ENCODE results near the gene RFX3.

Gene RFX3

GRCh38 chr9:3181049-3181953 lies 344.5 kb downstream of the RFX3 start (continued):
- TF ChIP-seq PRDM4 (tag by site-specific recombination; IDR thresholded peaks at IDR 0.05) = peak; percentile 99
- no peak for TF ChIP-seq KLF7 (tag by site-specific recombination; IDR thresholded peaks at IDR 0.05; ENCODE audit: borderline replicate concordance)
- TF ChIP-seq ZNF202 (tag by site-specific recombination; IDR thresholded peaks at IDR 0.05; ENCODE audit: borderline replicate concordance) = no peak
- no peak for TF ChIP-seq ZNF621 (tag by site-specific recombination; IDR thresholded peaks at IDR 0.05)
- 0 out of 2 replicates have a peak, but pooled peaks have one; percentile 20 for TF ChIP-seq ZNF580 (tag by site-specific recombination; IDR thresholded peaks at IDR 0.05)
- no peak for TF ChIP-seq ZNF148 (tag by site-specific recombination; IDR thresholded peaks at IDR 0.05; ENCODE audit: borderline replicate concordance)
- no peak for TF ChIP-seq MZF1 (tag by site-specific recombination; IDR thresholded peaks at IDR 0.05; ENCODE audit: borderline replicate concordance)

GRCh38 chr9:3180696-3181048 lies 345.1 kb downstream of the RFX3 start:
- POLR2A ChIA-PET = interaction anchor here (0.6 kb wide), 1 partner anchor 336 kb away, joined by 3 read pairs; no protein-coding TSS in a partner anchor
- Histone ChIP-seq H3K4me3 (ENCODE audit: low read depth, low read length) (peak overlapping the region; percentile 44), H3K9me3 (ENCODE audit: control insufficient read depth, insufficient read depth, low read depth, low read length) (no peaks in the 10 kb centered on the region), H3K27ac (ENCODE audit: extremely low read depth, low read depth, low read length) (no peak overlapping the region), H3K4me1 (ENCODE audit: control insufficient read depth, insufficient read depth, low read length) (no peaks in the 10 kb centered on the region), H3K36me3 (ENCODE audit: control insufficient read depth in 2 of 2, insufficient read depth in 1 of 2, low read length in 2 of 2) (no peaks in the 10 kb centered on the region)
- CTCF ChIA-PET = interaction anchor here (0.6 to 5.8 kb wide), 8 partner anchors 11 to 322 kb away, joined by 3 to 82 read pairs (median 13); no protein-coding TSS in a partner anchor
- TF ChIP-seq TSHZ1 (tag by site-specific recombination; IDR thresholded peaks at IDR 0.05; ENCODE audit: borderline replicate concordance) = no peak
- TF ChIP-seq TRIM28 (IDR thresholded peaks at IDR 0.05; ENCODE audit: borderline replicate concordance, low read length) = no peak
- no peak for TF ChIP-seq ZNF449 (tag by site-specific recombination; IDR thresholded peaks at IDR 0.05)
- no peak for TF ChIP-seq ZNF155 (tag by site-specific recombination; IDR thresholded peaks at IDR 0.05)
- TF ChIP-seq ZNF10 (tag by site-specific recombination; IDR thresholded peaks at IDR 0.05) = no peak
- no peak for TF ChIP-seq PRDM6 (tag by site-specific recombination; IDR thresholded peaks at IDR 0.05)
- TF ChIP-seq PBX3 (CRISPR knock-in tag; IDR thresholded peaks at IDR 0.05) = no peak
- TF ChIP-seq ZNF433 (tag by site-specific recombination; IDR thresholded peaks at IDR 0.05; ENCODE audit: low read depth) = no peak
- TF ChIP-seq ZNF133 (tag by site-specific recombination; IDR thresholded peaks at IDR 0.05) = no peak
- TF ChIP-seq KLF1 (tag by site-specific recombination; IDR thresholded peaks at IDR 0.05) = no peak
